ENCODE measurements around the gene SMIM5. TPM values are rescaled to one million over a fixed set of nuclear protein-coding genes. Genes with fewer than 3 reads are reported as not detected.

The SMIM5 gene
- total and polyA plus RNA-seq, 2 of the 13 experiments (the other 11 are each of a cell fraction or from before 2014, with no cell fraction given) = not detected

- TF ChIP-seq ZBTB3 (CRISPR knock-in tag; IDR thresholded peaks at IDR 0.05; ENCODE audit: borderline replicate concordance, low read depth) (no peak), HMGXB3 (CRISPR knock-in tag; IDR thresholded peaks at IDR 0.05; ENCODE audit: borderline replicate concordance) (peak; percentile 66; the same call in 1 of the 2 replicates), JUND (CRISPR knock-in tag; IDR thresholded peaks at IDR 0.05) (peak; percentile 14; the same call in 1 of the 2 replicates), KDM4B (CRISPR knock-in tag; IDR thresholded peaks at IDR 0.05) (peak; percentile 87; the same call in 1 of the 2 replicates), ARNT (IDR thresholded peaks at IDR 0.05) (no peak), NFIC (IDR thresholded peaks at IDR 0.05; ENCODE audit: low read length) (no peak), NR2F1 (CRISPR knock-in tag; IDR thresholded peaks at IDR 0.05) (no peak), FOSL2 (CRISPR knock-in tag; IDR thresholded peaks at IDR 0.05) (peak; percentile 32; the same call in 1 of the 2 replicates), TAF15 (IDR thresholded peaks at IDR 0.05; ENCODE audit: low read depth, low read length, poor library complexity, severe bottlenecking) (no peak), TBX2 (CRISPR knock-in tag; IDR thresholded peaks at IDR 0.05; ENCODE audit: borderline replicate concordance) (peak; percentile 69), SRSF1 (optimal IDR thresholded peaks at IDR 0.05; ENCODE audit: low read depth, low read length) (peak; percentile 44), IRX3 (CRISPR knock-in tag; IDR thresholded peaks at IDR 0.05; ENCODE audit: borderline replicate concordance, low read depth) (no peak), AFF4 (CRISPR knock-in tag; IDR thresholded peaks at IDR 0.05) (no peak), ZNF446 (CRISPR knock-in tag; IDR thresholded peaks at IDR 0.05) (no peak)
- TF ChIP-seq, protein P1, sequence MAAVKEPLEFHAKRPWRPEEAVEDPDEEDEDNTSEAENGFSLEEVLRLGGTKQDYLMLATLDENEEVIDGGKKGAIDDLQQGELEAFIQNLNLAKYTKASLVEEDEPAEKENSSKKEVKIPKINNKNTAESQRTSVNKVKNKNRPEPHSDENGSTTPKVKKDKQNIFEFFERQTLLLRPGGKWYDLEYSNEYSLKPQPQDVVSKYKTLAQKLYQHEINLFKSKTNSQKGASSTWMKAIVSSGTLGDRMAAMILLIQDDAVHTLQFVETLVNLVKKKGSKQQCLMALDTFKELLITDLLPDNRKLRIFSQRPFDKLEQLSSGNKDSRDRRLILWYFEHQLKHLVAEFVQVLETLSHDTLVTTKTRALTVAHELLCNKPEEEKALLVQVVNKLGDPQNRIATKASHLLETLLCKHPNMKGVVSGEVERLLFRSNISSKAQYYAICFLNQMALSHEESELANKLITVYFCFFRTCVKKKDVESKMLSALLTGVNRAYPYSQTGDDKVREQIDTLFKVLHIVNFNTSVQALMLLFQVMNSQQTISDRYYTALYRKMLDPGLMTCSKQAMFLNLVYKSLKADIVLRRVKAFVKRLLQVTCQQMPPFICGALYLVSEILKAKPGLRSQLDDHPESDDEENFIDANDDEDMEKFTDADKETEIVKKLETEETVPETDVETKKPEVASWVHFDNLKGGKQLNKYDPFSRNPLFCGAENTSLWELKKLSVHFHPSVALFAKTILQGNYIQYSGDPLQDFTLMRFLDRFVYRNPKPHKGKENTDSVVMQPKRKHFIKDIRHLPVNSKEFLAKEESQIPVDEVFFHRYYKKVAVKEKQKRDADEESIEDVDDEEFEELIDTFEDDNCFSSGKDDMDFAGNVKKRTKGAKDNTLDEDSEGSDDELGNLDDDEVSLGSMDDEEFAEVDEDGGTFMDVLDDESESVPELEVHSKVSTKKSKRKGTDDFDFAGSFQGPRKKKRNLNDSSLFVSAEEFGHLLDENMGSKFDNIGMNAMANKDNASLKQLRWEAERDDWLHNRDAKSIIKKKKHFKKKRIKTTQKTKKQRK (IDR thresholded peaks at IDR 0.05; ENCODE audit: low read length) = no peak
- TF ChIP-seq, protein P2, sequence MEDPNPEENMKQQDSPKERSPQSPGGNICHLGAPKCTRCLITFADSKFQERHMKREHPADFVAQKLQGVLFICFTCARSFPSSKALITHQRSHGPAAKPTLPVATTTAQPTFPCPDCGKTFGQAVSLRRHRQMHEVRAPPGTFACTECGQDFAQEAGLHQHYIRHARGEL (CRISPR knock-in tag; IDR thresholded peaks at IDR 0.05) = no peak
Measured at GRCh38 chr17:75645889-75646637, 12.8 kb downstream of the SMIM5 start (continued).

All from HepG2 (cell line).